Adrenal gland (tissue), 12 donors: ENCODE results near the gene C16orf54. TPM values are rescaled to one million over a fixed set of nuclear protein-coding genes. Genes with fewer than 3 reads are reported as not detected.
"Not testable (repeated sequence)": the region's sequence is repeated elsewhere in the genome, so short reads cannot be mapped to it uniquely, and the experiment has no call there.

Experiments used
- DNase-seq, 7 donors: peaks; one replicate each; pipeline ENCODE4 v3.0.0-alpha.2; 2019 to 2020
- H3K27ac ChIP-seq, 5 donors: fragments of 200-600 bp; sonication (generic) in 4 of 5; 1 replicate in 3 of 5; 2 replicates in 2 of 5; pipeline versions ENCODE4 v1.5.1 to v1.8.0; 2016 to 2020; ENCODE audit warnings: mild to moderate bottlenecking in 1 of 5
- H3K27me3 ChIP-seq: fragments of 200-600 bp; 2 replicates; pipeline ENCODE4 v1.8.0; 2021
- H3K36me3 ChIP-seq, 2 donors: fragments of 200-600 bp; replicated peaks in 1 of 2; 1 replicate in 1 of 2; 2 replicates in 1 of 2; pipeline versions ENCODE4 v1.5.1 to v1.8.0; 2018 to 2022
- H3K4me1 ChIP-seq, 2 donors: fragments of 200-600 bp; replicated peaks in 1 of 2; 1 replicate in 1 of 2; 2 replicates in 1 of 2; pipeline versions ENCODE4 v1.5.1 to v1.8.0; 2018 to 2021
- H3K4me3 ChIP-seq, 4 donors: fragments of 200-600 bp; sonication (generic) in 3 of 4; one replicate each; pipeline ENCODE4 v1.5.1; 2016 to 2018
- H3K9me3 ChIP-seq, 3 donors: fragments of 200-600 bp; sonication (generic) in 1 of 3; replicated peaks in 1 of 3; 1 replicate in 2 of 3; 2 replicates in 1 of 3; pipeline versions ENCODE4 v1.5.1 to v1.8.0; 2016 to 2021
- CTCF ChIP-seq, 6 experiments: fragments of 450-650 bp in 4 of 6; fragments of 200-600 bp in 2 of 6; sonication (generic) in 1 of 6; IDR thresholded peaks; 1 replicate in 5 of 6; 2 replicates in 1 of 6; pipeline versions ENCODE4 v1.5.1 to v1.8.0; 2016 to 2021; ENCODE audit warnings: antibody characterized with exemption in 6 of 6, mild to moderate bottlenecking in 2 of 6, moderate library complexity in 1 of 6
- POLR2A ChIP-seq, 2 donors: fragments of 450-650 bp; IDR thresholded peaks; one replicate each; pipeline ENCODE4 v1.6.1; 2017; ENCODE audit warnings: antibody characterized with exemption in 2 of 2, mild to moderate bottlenecking in 2 of 2, moderate library complexity in 1 of 2
- WGBS, 4 donors: extraction: QIAGEN DNeasy Blood & Tissue Kit in 2 of 4; methylation state at CpG; one replicate each; pipeline versions ENCODE4 v1.1.5 to v1.1.7; 2013 to 2017; 5-methylcytosine and 5-hydroxymethylcytosine counted together
- intact Hi-C, 2 donors: fragments of 100-400 bp; cut with DNase I; formaldehyde crosslinking; loops; one replicate each; pipeline versions ENCODE4 v1.14.1 to v1.15.0; 2022 to 2023
- polyA plus RNA-seq, 3 donors: library from polyadenylated mRNA; stranded (reverse); fragments of 200-250 nt in 2 of 3; fragments of 350-450 nt in 1 of 3; fragmentation: Illumina TruSeq in 1 of 3; extraction: RNeasy Lipid Tissue Mini Kit (QIAGEN cat#74804) in 1 of 3; gene quantifications; one replicate each; pipeline ENCODE4 v1.2.3, GENCODE V29; 2013 to 2014
- total RNA-seq, 9 donors: library from RNA; depleted of rRNA in 4 of 9; stranded (reverse); fragments of >200 nt in 4 of 9; fragments of 120-200 nt in 1 of 9; fragmentation: NEBNext Ultra II Directional in 1 of 9; extraction: Animal tissue kit (Norgen Biotek cat#: 25700) in 1 of 9; gene quantifications; one replicate each; pipeline versions ENCODE4 v1.1.0 to v1.2.4, GENCODE V29; 2013 to 2023
- donor health status: healthy with polysubstance abuse.
- donor health status: Bipolar disorder and iron deficiency.
- donor health status: DM: yes; HTN: yes; CAD: no.
- donor health status: DM: no; HTN: no; CAD: no.
- donor health status: DM: no; HTN: no; CAD: no.
- donor health status: DM: yes; HTN: yes; CAD: no.

Gene C16orf54
- total and polyA plus RNA-seq, 12 donors, result 0.11 to 1.8 (median 0.69) TPM

DNA sequence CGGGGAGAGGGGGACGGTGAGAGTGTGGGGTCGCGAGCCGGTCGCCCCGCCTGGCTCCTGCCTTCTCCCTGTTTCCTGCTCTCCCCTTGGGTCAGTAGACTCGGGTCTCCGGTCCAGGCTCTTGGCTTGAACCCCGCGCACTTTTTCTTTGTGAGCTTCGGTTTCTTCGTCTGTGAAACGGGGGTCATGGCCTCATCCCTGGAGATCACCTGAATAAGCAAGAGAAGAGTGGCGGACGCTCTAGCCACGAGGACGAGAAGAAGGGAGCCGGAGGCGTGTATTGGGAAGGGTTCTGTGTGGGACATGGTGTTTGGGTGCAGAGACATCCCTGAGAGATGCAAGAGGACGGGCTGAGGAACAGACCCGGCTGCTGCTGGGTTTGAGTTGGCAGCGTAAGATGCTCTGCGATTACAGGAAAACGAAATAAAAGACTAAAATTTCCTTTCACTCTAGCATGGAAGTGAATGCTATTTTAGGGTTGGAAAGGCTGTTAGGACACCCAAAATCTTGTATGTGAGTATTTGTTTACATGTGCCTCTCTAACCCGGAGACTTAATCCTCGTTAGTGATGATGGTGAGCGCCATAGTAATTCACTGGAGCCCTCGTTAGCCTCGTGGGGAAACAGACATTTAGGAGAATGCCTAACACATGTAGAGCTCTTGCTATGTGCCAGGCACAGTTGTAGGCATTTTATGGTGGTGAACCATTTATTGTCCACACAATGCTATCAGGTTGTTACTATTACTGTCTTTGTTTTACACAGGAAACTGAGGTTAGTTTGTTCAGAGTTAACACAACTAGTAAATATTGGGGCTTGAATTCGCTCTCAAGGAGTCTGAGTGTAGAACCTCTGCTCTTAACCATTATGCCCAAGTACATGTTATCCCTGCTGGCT is 45.4 kb upstream of the C16orf54 start:
- Histone ChIP-seq H3K4me1 (peaks cover 16% of the 10 kb centered on the region in 2 donors), H3K36me3 (no peaks in the 10 kb centered on the region), H3K4me3 (peak overlapping the region in 3 of 4 donors; percentile 44 to 71 (median 64)), H3K9me3 (no peaks in the 10 kb centered on the region), H3K27me3 (no peaks in the 10 kb centered on the region), H3K27ac (peak overlapping the region in 3 of 5 donors; percentile 11 to 92 (median 57))
- no peak for TF ChIP-seq CTCF (IDR thresholded peaks at IDR 0.05)
- no peak for TF ChIP-seq POLR2A (IDR thresholded peaks at IDR 0.05)
- intact Hi-C loops, result no loop called here
- DNase-seq, result peak in 1 of 7 donors; percentile 14
- WGBS, 4 donors, result 2 to 3% (median 3%) methylated on average over 24 to 31 of the region's 31 CpGs

- Histone ChIP-seq H3K36me3 (no peaks in the 10 kb centered on the region), H3K4me1 (peaks cover 16% of the 10 kb centered on the region in 2 donors), H3K27me3 (no peaks in the 10 kb centered on the region), H3K9me3 (no peaks in the 10 kb centered on the region), H3K4me3 (peak within 1 kb of the TSS; percentile 44 to 71 (median 64)), H3K27ac (peak within 1 kb of the TSS; percentile 58 to 92 (median 84))
- intact Hi-C loops, result no loop called here
- peak; percentile 99 to 100 (median 99) for DNase-seq
- TF ChIP-seq CTCF (IDR thresholded peaks at IDR 0.05), result peak; percentile 52 to 81 (median 72)
- TF ChIP-seq POLR2A (IDR thresholded peaks at IDR 0.05), result peak; percentile 57 to 87
- WGBS, 4 donors, result 0 to 1% (median 0%) methylated on average over 4 to 67 of the region's 67 CpGs
Measured at GRCh38 chr16:29790183-29790948, 44.6 kb upstream of the C16orf54 start, which contains the start of gene KIF22. Gene KIF22 (plus strand): TSS chr16:29790751. CDS start chr16:29790760, 9 bp downstream.

GRCh38 chr16:29789775-29790182 is 44.0 kb upstream of the C16orf54 start:
- H3K36me3 ChIP-seq, result no peaks in the 10 kb centered on the region
- H3K27me3 ChIP-seq, result no peaks in the 10 kb centered on the region
- H3K9me3 ChIP-seq, result no peaks in the 10 kb centered on the region
- DNase-seq, result peak in 1 of 7 donors; percentile 30
- H3K27ac ChIP-seq, result peak overlapping the region; percentile 58 to 92 (median 84)
- 57 to 90% (median 69%) methylated on average over 11 to 20 of the region's 20 CpGs for WGBS, 4 donors
- TF ChIP-seq CTCF (IDR thresholded peaks at IDR 0.05), result no peak
- no peak for TF ChIP-seq POLR2A (IDR thresholded peaks at IDR 0.05)
- intact Hi-C loops, result no loop called here
- H3K4me3 ChIP-seq, result peak overlapping the region in 3 of 4 donors; percentile 24 to 64 (median 64)
- H3K4me1 ChIP-seq, result peaks cover 16% of the 10 kb centered on the region in 2 donors

DNA sequence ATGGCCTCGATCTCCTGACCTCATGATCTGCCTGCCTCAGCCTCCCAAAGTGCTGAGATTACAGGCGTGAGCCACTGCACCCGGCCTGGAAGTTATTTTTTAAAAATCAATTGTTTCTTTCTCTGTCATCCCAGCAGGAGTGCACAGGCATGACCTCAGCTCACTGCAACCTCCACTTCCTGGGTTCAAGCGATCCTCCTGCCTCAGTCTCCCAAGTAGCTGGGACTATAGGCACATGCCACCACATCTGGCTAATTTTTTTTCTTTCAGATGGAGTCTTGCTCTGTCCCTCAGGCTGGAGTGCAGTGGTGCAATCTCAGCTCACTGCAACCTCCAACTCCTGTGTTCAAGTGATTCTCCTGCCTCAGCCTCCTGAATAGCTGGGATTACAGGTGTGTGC is 41.4 kb upstream of the C16orf54 start:
- H3K4me3 ChIP-seq, H3K9me3 ChIP-seq, H3K36me3 ChIP-seq, H3K27me3 ChIP-seq, intact Hi-C loops, H3K27ac ChIP-seq, DNase-seq: not testable (repeated sequence)
- H3K4me1 ChIP-seq, result peaks cover 16% of the 10 kb centered on the region in 2 donors
- 73 to 84% (median 79%) methylated on average over 4 of the region's 4 CpGs for WGBS, 4 donors
